MM.1S (cell line): ENCODE data around the gene ZNF469.

ENCODE experiments used
- DNase-seq: peaks from one replicate; pipeline ENCODE4 v3.0.0-alpha.2; 2015
- H2AFZ ChIP-seq: fragments of 300-600 bp; sonication (generic); 2 replicates; pipeline ENCODE4 v1.6.0; 2016; ENCODE audit warnings: antibody characterized with exemption, low read length
- H3F3A ChIP-seq: fragments of 300-600 bp; sonication (generic); 2 replicates; pipeline ENCODE4 v1.6.1; 2016; ENCODE audit warnings: mild to moderate bottlenecking, antibody characterized with exemption, low read length, moderate library complexity, mixed read lengths; ENCODE audit not compliant: insufficient read depth
- H3K27ac ChIP-seq: fragments of 300-600 bp; sonication (generic); 2 replicates; pipeline ENCODE4 v1.5.1; 2016; ENCODE audit warnings: mild to moderate bottlenecking, low read length
- H3K27me3 ChIP-seq: fragments of 300-600 bp; sonication (generic); replicated peaks from 2 replicates; pipeline ENCODE4 v1.6.0; 2016; ENCODE audit warnings: low read length; ENCODE audit not compliant: insufficient read depth
- H3K36me3 ChIP-seq: fragments of 300-600 bp; sonication (generic); replicated peaks from 2 replicates; pipeline ENCODE4 v1.6.1; 2016; ENCODE audit warnings: mild to moderate bottlenecking, low read length, mixed read lengths; ENCODE audit not compliant: insufficient read depth
- H3K4me1 ChIP-seq: fragments of 300-600 bp; sonication (generic); 2 replicates; pipeline ENCODE4 v1.6.1; 2016; ENCODE audit warnings: low read length, mixed read lengths
- H3K4me2 ChIP-seq: fragments of 300-600 bp; sonication (generic); 2 replicates; pipeline ENCODE4 v1.6.0; 2016; ENCODE audit warnings: low read depth, low read length
- H3K4me3 ChIP-seq: fragments of 300-600 bp; sonication (generic); 2 replicates; pipeline ENCODE4 v1.5.1; 2016; ENCODE audit warnings: low read length, mixed read lengths
- H3K79me2 ChIP-seq: fragments of 300-600 bp; sonication (generic); 2 replicates; pipeline ENCODE4 v1.6.1; 2016; ENCODE audit warnings: mixed run types, low read length, mixed read lengths
- H3K9ac ChIP-seq: fragments of 300-600 bp; sonication (generic); 2 replicates; pipeline ENCODE4 v1.6.1; 2016; ENCODE audit warnings: low read length, mixed read lengths
- H3K9me2 ChIP-seq: fragments of 300-600 bp; sonication (generic); replicated peaks from 2 replicates; pipeline ENCODE4 v1.6.1; 2016; ENCODE audit warnings: mild to moderate bottlenecking, low read length, mixed read lengths; ENCODE audit not compliant: insufficient read depth
- H3K9me3 ChIP-seq: fragments of 300-600 bp; sonication (generic); replicated peaks from 2 replicates; pipeline ENCODE4 v1.6.1; 2016; ENCODE audit warnings: mild to moderate bottlenecking, low read length, mixed read lengths; ENCODE audit not compliant: insufficient read depth
- H4K20me1 ChIP-seq: fragments of 300-600 bp; sonication (generic); 2 replicates; pipeline ENCODE4 v1.6.1; 2016; ENCODE audit warnings: mild to moderate bottlenecking, low read length, moderate library complexity, mixed read lengths; ENCODE audit not compliant: insufficient read depth
- EZH2 ChIP-seq: fragments of 300-600 bp; sonication (generic); optimal IDR thresholded peaks from 2 replicates; pipeline ENCODE3; 2017; ENCODE audit warnings: low read depth, mild to moderate bottlenecking, antibody characterized with exemption, low read length, mixed read lengths
- EZH2phosphoT487 ChIP-seq: fragments of 300-600 bp; sonication (generic); IDR thresholded peaks from 2 replicates; pipeline ENCODE4 v1.6.1; 2018; ENCODE audit warnings: antibody characterized with exemption, low read length
- TF ChIP-seq, protein P1 (sequence below): fragments of 300-600 bp; sonication (generic); IDR thresholded peaks from 2 replicates; pipeline ENCODE4 v1.5.1; 2016; ENCODE audit warnings: antibody characterized with exemption, low read length, mixed read lengths

Gene ZNF469

DNA sequence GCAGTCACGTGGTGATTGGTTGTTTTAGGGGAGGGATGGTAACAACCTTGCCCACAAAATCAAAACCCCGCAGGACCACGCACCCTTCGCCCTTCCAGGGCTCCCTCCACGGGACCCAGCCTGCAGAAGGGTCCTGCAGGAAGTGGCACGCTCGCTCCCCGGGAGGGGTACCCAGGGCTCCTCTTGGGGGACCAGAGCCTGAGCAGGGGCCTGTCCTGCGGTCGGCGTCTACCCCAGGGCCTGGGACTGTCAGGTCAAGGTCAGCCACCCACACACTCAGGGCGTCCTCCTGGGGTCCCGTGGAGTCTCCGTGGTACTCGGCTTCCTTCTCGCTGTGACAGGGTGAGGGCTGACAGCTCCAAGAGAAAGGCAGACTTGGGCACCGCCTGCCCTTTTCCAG is 33.9 kb downstream of the ZNF469 start:
- Histone ChIP-seq H3K27me3 (peaks cover 73% of the 10 kb centered on the region), H2AFZ (no peak overlapping the region), H3K9ac (no peak overlapping the region), H3K27ac (no peak overlapping the region), H3K4me2 (no peak overlapping the region), H3K9me2 (no peaks in the 10 kb centered on the region), H3F3A (no peaks in the 10 kb centered on the region), H3K79me2 (no peaks in the 10 kb centered on the region), H4K20me1 (no peaks in the 10 kb centered on the region), H3K4me1 (no peaks in the 10 kb centered on the region), H3K4me3 (no peak overlapping the region), H3K36me3 (no peaks in the 10 kb centered on the region), H3K9me3 (no peaks in the 10 kb centered on the region)
- DNase-seq = no peak
- TF ChIP-seq EZH2phosphoT487 (no peak), EZH2 (no peak)
- TF ChIP-seq, protein P1, sequence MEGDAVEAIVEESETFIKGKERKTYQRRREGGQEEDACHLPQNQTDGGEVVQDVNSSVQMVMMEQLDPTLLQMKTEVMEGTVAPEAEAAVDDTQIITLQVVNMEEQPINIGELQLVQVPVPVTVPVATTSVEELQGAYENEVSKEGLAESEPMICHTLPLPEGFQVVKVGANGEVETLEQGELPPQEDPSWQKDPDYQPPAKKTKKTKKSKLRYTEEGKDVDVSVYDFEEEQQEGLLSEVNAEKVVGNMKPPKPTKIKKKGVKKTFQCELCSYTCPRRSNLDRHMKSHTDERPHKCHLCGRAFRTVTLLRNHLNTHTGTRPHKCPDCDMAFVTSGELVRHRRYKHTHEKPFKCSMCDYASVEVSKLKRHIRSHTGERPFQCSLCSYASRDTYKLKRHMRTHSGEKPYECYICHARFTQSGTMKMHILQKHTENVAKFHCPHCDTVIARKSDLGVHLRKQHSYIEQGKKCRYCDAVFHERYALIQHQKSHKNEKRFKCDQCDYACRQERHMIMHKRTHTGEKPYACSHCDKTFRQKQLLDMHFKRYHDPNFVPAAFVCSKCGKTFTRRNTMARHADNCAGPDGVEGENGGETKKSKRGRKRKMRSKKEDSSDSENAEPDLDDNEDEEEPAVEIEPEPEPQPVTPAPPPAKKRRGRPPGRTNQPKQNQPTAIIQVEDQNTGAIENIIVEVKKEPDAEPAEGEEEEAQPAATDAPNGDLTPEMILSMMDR = no peak

DNA sequence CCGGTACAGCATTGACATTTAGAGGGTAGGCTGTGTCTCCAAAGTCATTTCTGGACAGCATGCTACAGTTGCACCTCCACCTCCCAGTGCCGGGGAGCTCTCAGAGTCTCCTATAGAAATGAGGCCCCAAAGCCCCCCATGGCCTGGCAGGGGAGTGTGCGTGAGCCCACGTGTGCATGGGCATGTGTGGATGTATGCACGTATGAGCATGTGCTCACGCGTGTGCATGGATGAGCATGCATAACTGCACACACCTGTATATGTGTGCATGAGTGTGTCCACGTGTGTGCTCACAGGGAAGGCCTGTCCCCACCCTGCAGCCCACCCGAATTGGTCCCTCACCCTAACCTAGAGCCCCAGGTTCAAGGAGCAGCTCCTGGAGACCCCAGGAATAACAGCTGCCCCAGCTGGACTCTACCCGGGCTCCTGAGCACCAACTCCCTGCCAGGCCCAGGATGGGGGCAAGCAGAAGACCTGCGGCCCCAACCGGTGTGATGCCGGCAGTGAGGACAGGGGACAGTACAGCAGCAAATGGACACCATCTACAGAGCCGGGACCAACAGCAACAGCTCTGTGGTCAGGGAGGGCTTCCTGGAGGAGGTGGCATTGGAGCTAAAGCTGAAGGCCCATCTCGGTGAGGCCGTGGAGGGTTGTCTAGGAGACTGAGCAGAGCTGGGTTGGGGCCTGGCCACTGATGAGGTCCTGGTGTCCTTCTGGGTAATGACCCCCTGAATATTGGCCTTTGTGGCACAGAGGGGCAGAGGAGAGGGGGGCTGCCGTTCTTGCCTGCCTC is 35.1 kb downstream of the ZNF469 start:
- Histone ChIP-seq H3K79me2 (no peaks in the 10 kb centered on the region), H3K9me2 (no peaks in the 10 kb centered on the region), H3K27me3 (peaks cover 68% of the 10 kb centered on the region), H4K20me1 (no peaks in the 10 kb centered on the region), H2AFZ (no peak overlapping the region), H3K4me1 (no peaks in the 10 kb centered on the region), H3K9ac (no peak overlapping the region), H3K4me2 (no peak overlapping the region), H3K36me3 (no peaks in the 10 kb centered on the region), H3K4me3 (no peak overlapping the region), H3K9me3 (no peaks in the 10 kb centered on the region), H3F3A (no peaks in the 10 kb centered on the region), H3K27ac (no peak overlapping the region)
- no peak for DNase-seq
- TF ChIP-seq EZH2 (no peak), EZH2phosphoT487 (no peak)
- TF ChIP-seq, protein P1 = no peak

DNA sequence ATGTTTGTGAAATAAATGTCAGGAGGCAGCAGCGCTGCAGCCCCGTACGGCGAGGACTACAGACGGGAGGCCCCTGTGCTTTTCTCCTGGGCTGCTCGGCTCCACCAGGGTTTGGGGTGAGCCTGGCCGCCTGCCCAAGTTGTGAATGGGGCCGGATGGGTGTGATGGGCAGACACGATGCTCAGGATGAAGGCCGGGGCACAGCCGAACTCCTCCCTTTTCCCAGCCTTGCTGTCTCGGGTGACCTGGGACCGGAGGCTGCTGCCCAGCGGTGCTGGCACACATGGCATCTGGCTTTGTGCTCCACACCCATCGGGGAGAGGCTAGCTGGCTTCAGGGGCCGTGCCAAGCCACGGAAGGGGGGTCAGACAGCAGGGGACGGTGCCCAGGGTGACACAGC is 36.1 kb downstream of the ZNF469 start:
- H3K79me2 ChIP-seq = no peaks in the 10 kb centered on the region
- peaks cover 65% of the 10 kb centered on the region for H3K27me3 ChIP-seq
- TF ChIP-seq EZH2 (no peak), EZH2phosphoT487 (no peak)
- TF ChIP-seq, protein P1 = no peak
- H3K4me1 ChIP-seq = no peaks in the 10 kb centered on the region
- no peak overlapping the region for H3K9ac ChIP-seq
- H3K9me3 ChIP-seq = no peaks in the 10 kb centered on the region
- H4K20me1 ChIP-seq = no peaks in the 10 kb centered on the region
- no peak overlapping the region for H2AFZ ChIP-seq
- H3K4me2 ChIP-seq = no peak overlapping the region
- no peak for DNase-seq
- H3K36me3 ChIP-seq = no peaks in the 10 kb centered on the region
- H3K9me2 ChIP-seq = no peaks in the 10 kb centered on the region
- no peak overlapping the region for H3K27ac ChIP-seq
- H3K4me3 ChIP-seq = no peak overlapping the region
- no peaks in the 10 kb centered on the region for H3F3A ChIP-seq
